Colonic mucosa (tissue), 4 donors: ENCODE results near the gene MTRFR. TPM values are rescaled to one million over a fixed set of nuclear protein-coding genes. Genes with fewer than 3 reads are reported as not detected.
"Not testable (repeated sequence)": the region's sequence is repeated elsewhere in the genome, so short reads cannot be mapped to it uniquely, and the experiment has no call there.

Experiments used
- DNase-seq: peaks from one replicate; pipeline ENCODE4 v3.0.0-alpha.2; 2020
- H3K27ac ChIP-seq: fragments of 200-600 bp; one replicate; pipeline ENCODE4 v1.8.0; 2021
- H3K27me3 ChIP-seq: fragments of 200-600 bp; one replicate; pipeline ENCODE4 v1.8.0; 2021
- H3K36me3 ChIP-seq: fragments of 200-600 bp; one replicate; pipeline ENCODE4 v1.8.0; 2021
- H3K4me1 ChIP-seq: fragments of 200-600 bp; one replicate; pipeline ENCODE4 v1.8.0; 2021; ENCODE audit warnings: mild to moderate bottlenecking
- H3K4me3 ChIP-seq: fragments of 200-600 bp; one replicate; pipeline ENCODE4 v1.8.0; 2021
- H3K9ac ChIP-seq, 2 donors: one replicate each; pipeline ENCODE4 v1.7.0; 2013; ENCODE audit warnings: control low read depth in 2 of 2, low read depth in 2 of 2, low read length in 2 of 2
- H3K9me3 ChIP-seq: fragments of 200-600 bp; one replicate; pipeline ENCODE4 v1.8.0; 2021
- CTCF ChIP-seq: fragments of 200-600 bp; IDR thresholded peaks from one replicate; pipeline ENCODE4 v1.8.0; 2022; ENCODE audit warnings: antibody characterized with exemption, mild to moderate bottlenecking
- intact Hi-C: fragments of 100-400 bp; cut with DNase I; formaldehyde crosslinking; loops from one replicate; pipeline ENCODE4 v1.14.1; 2022
- total RNA-seq, 2 donors: library from RNA; stranded (reverse); fragmentation: NEBNext Ultra II Directional in 1 of 2; extraction: Animal tissue kit (Norgen Biotek cat#: 25700) in 1 of 2; gene quantifications; one replicate each; pipeline ENCODE4 v1.2.1, GENCODE V29; 2021
- donor health status: healthy.
- donor health status: DM: no; HTN: no; CAD: no.
- donor health status: DM: no; HTN: no; CAD: no.

The MTRFR gene
- total RNA-seq, result 10 to 100 TPM; 10.6 to 17.4 TPM

DNA sequence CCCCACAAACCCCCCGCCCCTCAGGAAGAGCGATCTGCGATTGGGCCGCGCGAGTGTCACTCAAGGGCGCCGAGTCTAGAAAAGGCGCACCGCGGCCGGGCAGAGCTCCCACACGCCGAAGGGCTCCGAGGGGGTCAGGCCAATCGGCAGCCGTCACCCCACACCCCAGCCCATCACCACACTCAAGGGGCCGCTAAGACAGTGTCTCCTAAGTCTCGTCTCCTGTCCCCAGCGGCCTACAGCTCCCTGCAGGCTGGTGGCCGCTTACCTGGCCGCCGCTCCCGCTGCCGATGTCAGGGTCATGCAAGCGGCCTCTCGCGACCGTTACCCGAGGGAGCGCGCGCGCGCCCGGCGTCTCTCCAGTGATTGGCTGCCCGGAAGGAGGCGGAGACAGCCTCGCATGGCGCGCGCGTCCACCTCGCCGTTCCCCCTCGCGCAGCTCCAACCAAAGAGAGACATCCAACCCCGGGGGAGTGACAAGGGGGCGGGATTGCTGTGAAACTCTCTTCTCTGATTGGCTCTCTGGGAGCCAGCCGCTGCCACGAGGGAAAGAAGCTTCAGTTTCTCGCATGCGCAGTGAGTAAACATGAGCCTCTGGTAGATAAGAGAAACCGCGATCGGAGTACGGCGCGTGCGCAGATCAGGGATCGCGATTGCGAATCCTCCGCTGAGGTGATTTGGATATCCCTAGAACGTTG is at the start of gene MTRFR, which contains the start of gene MPHOSPH9:
Gene MTRFR, plus strand, starts transcription at position 630 of the 698 bp plus-strand sequence. CDS start 20,239 bp downstream, outside the sequence.
Gene MPHOSPH9, minus strand, starts transcription at position 335 of the 698 bp plus-strand sequence. CDS start 2,777 bp downstream, outside the sequence.
- H3K9ac ChIP-seq, result peak within 1 kb of the TSS; percentile 85 to 98
- no peak for TF ChIP-seq CTCF
- intact Hi-C loops, result loop anchor here (10.0 kb wide), 2 partner anchors 78 to 368 kb away; partner anchors contain the start of gene PITPNM2
- H3K4me3 ChIP-seq, result peak within 1 kb of the TSS; percentile 75
- no peaks in the 10 kb centered on the region for H3K4me1 ChIP-seq
- peak; percentile 99 for DNase-seq
- H3K9me3 ChIP-seq, result no peaks in the 10 kb centered on the region
- H3K27ac ChIP-seq, result peak within 1 kb of the TSS; percentile 85
- no peaks in the 10 kb centered on the region for H3K27me3 ChIP-seq
- no peaks in the 10 kb centered on the region for H3K36me3 ChIP-seq

DNA sequence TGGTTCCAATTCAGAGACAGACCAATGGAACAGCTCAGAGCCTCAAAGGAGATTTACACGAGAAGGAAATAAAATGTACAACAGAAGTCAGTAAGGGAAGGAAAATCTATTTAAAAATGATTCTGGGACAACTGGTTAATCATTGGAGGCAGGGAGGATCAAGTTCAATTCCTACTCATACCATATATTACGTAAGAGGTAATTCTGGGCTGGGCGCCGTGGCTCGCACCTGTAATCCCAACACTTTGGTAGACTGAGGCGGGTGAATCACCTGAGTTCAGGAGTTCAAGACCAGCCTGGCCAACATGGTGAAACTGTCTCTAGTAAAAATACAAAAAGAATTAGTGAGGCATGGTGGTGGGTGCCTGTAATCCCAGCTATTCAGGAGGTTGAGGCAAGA is 45.6 kb upstream of the MTRFR start:
- DNase-seq, result no peak
- no peak overlapping the region for H3K9ac ChIP-seq
- no peaks in the 10 kb centered on the region for H3K27me3 ChIP-seq
- H3K36me3 ChIP-seq, result no peaks in the 10 kb centered on the region
- H3K4me3 ChIP-seq, result no peak overlapping the region
- H3K9me3 ChIP-seq, result no peaks in the 10 kb centered on the region
- TF ChIP-seq CTCF, result no peak
- H3K27ac ChIP-seq, result no peak overlapping the region
- no peaks in the 10 kb centered on the region for H3K4me1 ChIP-seq
- intact Hi-C loops, result no loop called here

- TF ChIP-seq CTCF, result no peak
- DNase-seq, result no peak
- Histone ChIP-seq H3K27ac (no peak overlapping the region), H3K27me3 (no peaks in the 10 kb centered on the region), H3K9me3 (no peaks in the 10 kb centered on the region), H3K4me1 (no peaks in the 10 kb centered on the region), H3K4me3 (no peak overlapping the region), H3K9ac (no peak overlapping the region), H3K36me3 (no peaks in the 10 kb centered on the region)
- intact Hi-C loops, result no loop called here
Observed at GRCh38 chr12:123199936-123200335, 33.3 kb upstream of the MTRFR start.

DNA sequence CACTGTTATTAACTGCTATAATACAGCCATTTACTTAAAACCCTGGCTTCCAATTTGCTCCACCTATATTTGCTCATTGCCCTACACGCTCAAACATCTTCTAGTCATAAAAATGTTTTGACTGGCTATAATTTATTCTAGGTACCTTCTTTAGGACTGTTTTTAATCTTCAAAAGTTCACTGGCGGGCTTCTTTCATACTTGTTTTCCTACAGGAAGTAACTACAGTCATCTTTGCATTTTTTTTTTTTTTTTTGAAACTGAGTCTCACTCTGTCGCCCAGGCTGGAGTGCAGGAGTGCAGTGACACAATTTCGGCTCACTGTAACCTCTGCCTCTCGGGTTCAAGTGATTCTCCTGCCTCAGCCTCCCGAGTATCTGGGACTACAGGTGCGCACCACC is 32.8 kb upstream of the MTRFR start:
- Histone ChIP-seq H3K27ac (no peak overlapping the region), H3K36me3 (no peaks in the 10 kb centered on the region), H3K9me3 (no peaks in the 10 kb centered on the region), H3K9ac (no peak overlapping the region), H3K4me3 (no peak overlapping the region), H3K4me1 (no peaks in the 10 kb centered on the region), H3K27me3 (no peaks in the 10 kb centered on the region)
- TF ChIP-seq CTCF, result no peak
- intact Hi-C loops, result no loop called here
- DNase-seq, result no peak

DNA sequence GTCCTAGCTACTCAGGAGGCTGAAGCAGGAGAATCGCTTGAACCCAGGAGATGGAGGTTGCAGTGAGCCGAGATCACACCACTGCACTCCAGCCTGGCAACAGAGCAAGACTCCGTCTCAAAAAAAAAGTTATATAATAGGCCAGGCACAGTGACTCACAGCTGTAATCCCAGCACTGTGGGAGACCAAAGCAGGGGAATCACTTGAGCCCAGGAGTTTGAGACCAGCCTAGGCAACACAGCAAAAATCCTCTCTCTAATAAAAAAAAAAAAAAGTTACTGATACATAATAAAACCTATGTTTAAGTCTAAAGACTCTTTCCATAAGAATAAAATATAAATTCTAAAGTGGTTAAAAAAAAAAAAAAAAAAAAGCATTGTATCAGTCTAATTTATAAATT is 26.4 kb upstream of the MTRFR start:
- H3K9ac ChIP-seq, H3K4me3 ChIP-seq, H3K9me3 ChIP-seq, intact Hi-C loops, H3K27me3 ChIP-seq, DNase-seq, H3K27ac ChIP-seq, H3K36me3 ChIP-seq, H3K4me1 ChIP-seq: not testable (repeated sequence)

- DNase-seq, H3K9ac ChIP-seq, H3K36me3 ChIP-seq, intact Hi-C loops, H3K4me1 ChIP-seq, H3K4me3 ChIP-seq, H3K9me3 ChIP-seq, H3K27ac ChIP-seq, H3K27me3 ChIP-seq: not testable (repeated sequence)
Observed at GRCh38 chr12:123207815-123208214, 25.4 kb upstream of the MTRFR start.
